ELR (cell line): ENCODE results near the gene GGA1.
"Not testable (repeated sequence)": the region's sequence is repeated elsewhere in the genome, so short reads cannot be mapped to it uniquely, and the experiment has no call there.

Source experiments
- DNase-seq: peaks from one replicate; pipeline ENCODE4 v3.0.0-alpha.2; 2015; ENCODE audit warnings: low read depth

The GGA1 gene

GRCh38 chr22:37571258-37571991 is 37.2 kb upstream of the GGA1 start:
- DNase-seq: peak; percentile 80

GRCh38 chr22:37571992-37572373 is 36.7 kb upstream of the GGA1 start:
- DNase-seq: no peak

- DNase-seq: no peak
These were observed 33.1 kb upstream of the GGA1 start for GRCh38 chr22:37575490-37576003.

- no peak for DNase-seq
These were observed 30.6 kb upstream of the GGA1 start for GRCh38 chr22:37578002-37578401.

- no peak for DNase-seq
These were observed 27.1 kb upstream of the GGA1 start for GRCh38 chr22:37581504-37581903.

- no peak for DNase-seq
These were observed 26.1 kb upstream of the GGA1 start for GRCh38 chr22:37582526-37582925.

- no peak for DNase-seq
These were observed 20.0 kb upstream of the GGA1 start for GRCh38 chr22:37588546-37589215.

- no peak for DNase-seq
These were observed 19.0 kb upstream of the GGA1 start for GRCh38 chr22:37589636-37590035.

GRCh38 chr22:37591081-37591480 is 17.6 kb upstream of the GGA1 start:
- not testable (repeated sequence) for DNase-seq

- DNase-seq: no peak
These were observed 16.7 kb upstream of the GGA1 start for GRCh38 chr22:37591823-37592404.

GRCh38 chr22:37594237-37594636 is 14.4 kb upstream of the GGA1 start:
- no peak for DNase-seq

GRCh38 chr22:37599153-37599552 is 9.5 kb upstream of the GGA1 start:
- no peak for DNase-seq

- no peak for DNase-seq
These were observed 7.5 kb upstream of the GGA1 start for GRCh38 chr22:37601203-37601539.

GRCh38 chr22:37601540-37602442 is 6.8 kb upstream of the GGA1 start:
- DNase-seq: peak; percentile 65

- DNase-seq: not testable (repeated sequence)
These were observed 5.9 kb upstream of the GGA1 start for GRCh38 chr22:37602546-37603277.

GRCh38 chr22:37604074-37604473 is 4.6 kb upstream of the GGA1 start:
- no peak for DNase-seq

GRCh38 chr22:37604875-37605274 is 3.8 kb upstream of the GGA1 start:
- DNase-seq: no peak

GRCh38 chr22:37607010-37607934 is 1.4 kb upstream of the GGA1 start:
- peak; percentile 67 for DNase-seq

- no peak for DNase-seq
These were observed 628 bp upstream of the GGA1 start for GRCh38 chr22:37607935-37608476.
